Keratinocyte (primary cell): Measurements from ENCODE around the gene TENM4. TPM values are rescaled to one million over a fixed set of nuclear protein-coding genes. Genes with fewer than 3 reads are reported as not detected.

ENCODE experiments used
- DNase-seq: peaks from one replicate; pipeline ENCODE4 v3.0.0-alpha.2; 2011; ENCODE audit warnings: low read depth, missing footprints, low spot score
- FAIRE-seq: peaks from 2 replicates; lab custom pipeline; 2011; peaks lifted over from hg19 to GRCh38; lab: Jason Lieb, UNC
- H2AFZ ChIP-seq: 2 replicates; pipeline ENCODE4 v1.6.0; 2012; ENCODE audit warnings: low read length, control low read depth, inconsistent platforms; ENCODE audit not compliant: control insufficient read depth
- H3K27ac ChIP-seq: 2 replicates; pipeline ENCODE4 v1.5.1; 2011; ENCODE audit warnings: low read length; ENCODE audit not compliant: control insufficient read depth, insufficient read depth
- H3K27me3 ChIP-seq: 3 replicates; pipeline ENCODE4 v1.6.0; 2011; ENCODE audit warnings: low read length; ENCODE audit not compliant: control insufficient read depth, insufficient read depth; ENCODE audit errors: extremely low read depth
- H3K36me3 ChIP-seq, 2 experiments: 2 replicates in 1 of 2; 3 replicates in 1 of 2; pipeline ENCODE4 v1.5.1; 2011; ENCODE audit warnings: low read length in 2 of 2, mild to moderate bottlenecking in 1 of 2; ENCODE audit not compliant: control insufficient read depth in 2 of 2, insufficient read depth in 2 of 2; ENCODE audit errors: extremely low read depth in 1 of 2
- H3K4me1 ChIP-seq: 3 replicates; pipeline ENCODE4 v1.5.1; 2011; ENCODE audit warnings: low read length; ENCODE audit not compliant: control insufficient read depth, insufficient read depth; ENCODE audit errors: extremely low read depth
- H3K4me2 ChIP-seq: 3 replicates; pipeline ENCODE4 v1.6.0; 2011; ENCODE audit warnings: low read depth, low read length; ENCODE audit not compliant: control insufficient read depth, insufficient read depth; ENCODE audit errors: extremely low read depth
- H3K4me3 ChIP-seq, 3 experiments: fragments of 200-600 bp in 1 of 3; sonication (generic) in 1 of 3; 2 replicates in 2 of 3; 3 replicates in 1 of 3; pipeline ENCODE4 v1.5.1; 2011 to 2016; ENCODE audit warnings: low read length in 3 of 3, mild to moderate bottlenecking in 3 of 3, control low read depth in 2 of 3, inconsistent platforms in 1 of 3, low read depth in 1 of 3, mixed read lengths in 1 of 3, mixed run types in 1 of 3, moderate library complexity in 1 of 3; ENCODE audit not compliant: control insufficient read depth in 2 of 3, insufficient read depth in 2 of 3; ENCODE audit errors: extremely low read depth in 1 of 3
- H3K79me2 ChIP-seq: 2 replicates; pipeline ENCODE4 v1.6.0; 2012; ENCODE audit warnings: low read length; ENCODE audit not compliant: control insufficient read depth, insufficient read depth
- H3K9ac ChIP-seq: 3 replicates; pipeline ENCODE4 v1.6.0; 2011; ENCODE audit warnings: low read length; ENCODE audit not compliant: control insufficient read depth, insufficient read depth; ENCODE audit errors: extremely low read depth
- H3K9me1 ChIP-seq: 3 replicates; pipeline ENCODE4 v1.6.0; 2011; ENCODE audit warnings: low read length; ENCODE audit not compliant: control insufficient read depth, insufficient read depth; ENCODE audit errors: extremely low read depth
- H3K9me3 ChIP-seq: 2 replicates; pipeline ENCODE4 v1.5.1; 2012; ENCODE audit warnings: low read depth, low read length; ENCODE audit not compliant: control insufficient read depth
- H4K20me1 ChIP-seq: 3 replicates; pipeline ENCODE4 v1.6.0; 2011; ENCODE audit warnings: low read length; ENCODE audit not compliant: control insufficient read depth, insufficient read depth; ENCODE audit errors: extremely low read depth
- CTCF ChIP-seq, 3 experiments: IDR thresholded peaks in 1 of 3; conservative IDR thresholded peaks in 1 of 3; optimal IDR thresholded peaks in 1 of 3; 2 replicates in 2 of 3; 3 replicates in 1 of 3; pipeline versions ENCODE3 to v1.5.1; 2011; ENCODE audit warnings: low read length in 3 of 3, mild to moderate bottlenecking in 3 of 3, moderate library complexity in 2 of 3, control low read depth in 1 of 3, inconsistent platforms in 1 of 3; ENCODE audit not compliant: insufficient read depth in 2 of 3; ENCODE audit errors: extremely low read depth in 1 of 3
- EZH2 ChIP-seq: IDR thresholded peaks from one replicate; pipeline ENCODE4 v1.6.1; 2012; ENCODE audit warnings: inconsistent platforms, mild to moderate bottlenecking, low read length, moderate library complexity
- dilution Hi-C: fragments of 300-500 bp; cut with MboI; formaldehyde crosslinking; loops from one replicate; pipeline ENCODE4 v1.7.0; 2020; ENCODE audit warnings: low sequenced_read_pairs; ENCODE audit not compliant: extremely low pct_ligation_motif_present
- polyA plus RNA-seq, 5 experiments: library from polyadenylated mRNA; depleted of rRNA in 3 of 5; stranded (reverse) in 3 of 5; stranded (forward) in 1 of 5; unstranded in 1 of 5; fragments of >200 nt; gene quantifications; 1 replicate in 1 of 5; 2 replicates in 3 of 5; 3 replicates in 1 of 5; pipeline versions ENCODE4 v1.2.1 to v1.2.3, GENCODE V29; 2011 to 2012; ENCODE audit warnings: missing spikeins in 2 of 5, low read depth in 1 of 5, low replicate concordance in 1 of 5

TENM4 gene
- polyA plus RNA-seq, 1 donor (not counting 4 experiments of a cell fraction or from before 2014, with no cell fraction given) = 3.5 TPM

GRCh38 chr11:78768971-78769370 is 671.9 kb downstream of the TENM4 start:
- TF ChIP-seq CTCF (optimal IDR thresholded peaks at IDR 0.05 in 1 of 3, IDR thresholded peaks at IDR 0.05 in 1 of 3, conservative IDR thresholded peaks at IDR 0.05 in 1 of 3; ENCODE audit: extremely low read depth in 1 of 3, insufficient read depth in 2 of 3, low read length in 3 of 3) = no peak
- TF ChIP-seq EZH2 = no peak
- Histone ChIP-seq H3K36me3 (peaks cover 3 to 6% of the 10 kb centered on the region in 2 experiments), H3K27me3 (no peaks in the 10 kb centered on the region), H3K27ac (no peak overlapping the region), H3K4me2 (no peak overlapping the region), H3K9me1 (no peaks in the 10 kb centered on the region), H3K79me2 (no peaks in the 10 kb centered on the region), H3K4me3 (no peak overlapping the region), H3K9me3 (no peaks in the 10 kb centered on the region), H4K20me1 (no peaks in the 10 kb centered on the region), H2AFZ (no peak overlapping the region), H3K9ac (no peak overlapping the region), H3K4me1 (no peaks in the 10 kb centered on the region)
- FAIRE-seq = no peak
- DNase-seq = no peak
- dilution Hi-C loops = no loop called here

GRCh38 chr11:78768345-78768744 is 672.5 kb downstream of the TENM4 start:
- H4K20me1 ChIP-seq = no peaks in the 10 kb centered on the region
- H3K9me3 ChIP-seq = no peaks in the 10 kb centered on the region
- no peak overlapping the region for H3K4me3 ChIP-seq
- no peak overlapping the region for H2AFZ ChIP-seq
- H3K36me3 ChIP-seq = peaks cover 3 to 6% of the 10 kb centered on the region in 2 experiments
- H3K4me2 ChIP-seq = no peak overlapping the region
- H3K79me2 ChIP-seq = no peaks in the 10 kb centered on the region
- H3K9ac ChIP-seq = no peak overlapping the region
- H3K9me1 ChIP-seq = no peaks in the 10 kb centered on the region
- FAIRE-seq (no peak), DNase-seq (no peak)
- no peaks in the 10 kb centered on the region for H3K4me1 ChIP-seq
- TF ChIP-seq EZH2 (no peak), CTCF (optimal IDR thresholded peaks at IDR 0.05 in 1 of 3, IDR thresholded peaks at IDR 0.05 in 1 of 3, conservative IDR thresholded peaks at IDR 0.05 in 1 of 3; ENCODE audit: extremely low read depth in 1 of 3, insufficient read depth in 2 of 3, low read length in 3 of 3) (no peak)
- H3K27ac ChIP-seq = no peak overlapping the region
- dilution Hi-C loops = no loop called here
- no peaks in the 10 kb centered on the region for H3K27me3 ChIP-seq
